NCI-H187 (cell line): ENCODE data around the gene KIF13A.
"Not testable (repeated sequence)": the region's sequence is repeated elsewhere in the genome, so short reads cannot be mapped to it uniquely, and the experiment has no call there.

Experiments used
- DNase-seq, 2 experiments: peaks; one replicate each; lab custom pipeline; 2025; lab: John Stamatoyannopoulos, UW

Gene KIF13A

GRCh38 chr6:17785094-17785787, 202.2 kb downstream of the KIF13A start:
- no peak for DNase-seq

- DNase-seq, result no peak
Measured at GRCh38 chr6:17780061-17780460, 207.4 kb downstream of the KIF13A start.

GRCh38 chr6:17771609-17772008, 215.8 kb downstream of the KIF13A start:
- DNase-seq, result no peak

- no peak for DNase-seq
Measured at GRCh38 chr6:17768881-17769280, 218.6 kb downstream of the KIF13A start.

GRCh38 chr6:17768388-17768787, 219.0 kb downstream of the KIF13A start:
- DNase-seq, result no peak

- DNase-seq, result no peak
Measured at GRCh38 chr6:17762651-17763050, 224.8 kb downstream of the KIF13A start.

GRCh38 chr6:17758119-17758518, 229.3 kb downstream of the KIF13A start:
- no peak for DNase-seq

GRCh38 chr6:17754254-17754653, 233.2 kb downstream of the KIF13A start:
- peak in 1 of 2 experiments; percentile 0 for DNase-seq

- not testable (repeated sequence) for DNase-seq
Measured at GRCh38 chr6:17745324-17745723, 242.1 kb downstream of the KIF13A start.

GRCh38 chr6:17744757-17745308, 242.6 kb downstream of the KIF13A start:
- DNase-seq, result not testable (repeated sequence)

GRCh38 chr6:17744019-17744756, 243.2 kb downstream of the KIF13A start:
- no peak for DNase-seq

- DNase-seq, result no peak
Measured at GRCh38 chr6:17741507-17741906, 245.9 kb downstream of the KIF13A start.

GRCh38 chr6:17740559-17741220, 246.7 kb downstream of the KIF13A start:
- DNase-seq, result no peak

- no peak for DNase-seq
Measured at GRCh38 chr6:17737704-17738252, 249.7 kb downstream of the KIF13A start.

GRCh38 chr6:17735311-17735710, 252.1 kb downstream of the KIF13A start:
- DNase-seq, result not testable (repeated sequence)

GRCh38 chr6:17730078-17730704, 257.2 kb downstream of the KIF13A start:
- no peak for DNase-seq

- DNase-seq, result no peak
Measured at GRCh38 chr6:17729223-17730077, 258.0 kb downstream of the KIF13A start.

GRCh38 chr6:17728551-17729222, 258.7 kb downstream of the KIF13A start:
- no peak for DNase-seq

GRCh38 chr6:17725083-17725482, 262.4 kb downstream of the KIF13A start:
- no peak for DNase-seq

- no peak for DNase-seq
Measured at GRCh38 chr6:17724341-17724740, 263.1 kb downstream of the KIF13A start.
